PFSK-1 (cell line): Measurements from ENCODE around the gene BAHCC1.

Source experiments
- POLR2AphosphoS5 ChIP-seq: IDR thresholded peaks from 2 replicates; pipeline ENCODE4 v1.6.1; 2012; ENCODE audit warnings: low read depth, mild to moderate bottlenecking, control low read depth, low read length, moderate library complexity
- TAF1 ChIP-seq: IDR thresholded peaks from 2 replicates; pipeline ENCODE4 v1.6.1; 2012; ENCODE audit warnings: low read length, control low read depth, borderline replicate concordance; ENCODE audit not compliant: insufficient read depth

DNA sequence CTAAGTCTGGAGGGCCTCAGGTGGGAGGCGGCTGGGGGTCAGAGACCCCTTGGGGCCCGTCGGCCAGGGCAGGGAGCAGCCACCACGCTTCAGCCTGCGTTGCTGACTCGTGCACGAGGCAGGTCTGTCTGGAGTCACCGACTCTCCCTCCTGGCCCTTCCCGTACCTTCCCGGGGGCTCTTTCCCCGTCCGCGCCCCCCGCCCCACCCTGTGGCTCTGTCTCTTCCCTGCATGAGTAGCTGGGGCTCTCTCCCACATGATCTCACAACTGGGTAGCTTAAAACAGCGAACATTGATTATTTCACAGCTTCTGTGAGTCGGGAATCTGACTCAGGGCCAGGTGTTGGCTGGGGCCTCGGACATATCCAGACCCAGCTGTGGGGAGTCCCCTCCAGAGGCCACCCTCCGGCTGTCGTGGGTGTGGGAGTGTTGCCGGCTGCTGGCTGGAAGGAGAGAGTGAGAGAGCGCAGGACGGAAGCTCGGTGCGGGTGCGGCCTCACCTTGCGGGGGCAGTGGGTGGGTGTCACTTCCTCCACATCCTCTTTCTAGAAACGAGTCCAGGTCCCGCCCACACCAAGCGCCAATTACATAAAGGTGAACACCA is 17.3 kb downstream of the BAHCC1 start:
- TF ChIP-seq POLR2AphosphoS5 (no peak), TAF1 (no peak)
